SK-N-SH (cell line): ENCODE data around the gene ROBO1.

Experiments
- EZH2phosphoT487 ChIP-seq: fragments of 200-600 bp; sonication (generic); IDR thresholded peaks from 2 replicates; pipeline ENCODE4 v1.6.1; 2017; ENCODE audit warnings: low read depth, mixed run types, mild to moderate bottlenecking, antibody characterized with exemption, moderate library complexity, borderline replicate concordance
- RAD21 ChIP-seq: IDR thresholded peaks from 2 replicates; pipeline ENCODE4 v1.6.1; 2012; ENCODE audit warnings: mild to moderate bottlenecking, low read length
- SMC3 ChIP-seq: IDR thresholded peaks from 2 replicates; pipeline ENCODE4 v1.6.1; 2012; ENCODE audit warnings: low read depth, low read length, improper control_type of control experiment
- TEAD4 ChIP-seq: IDR thresholded peaks from 2 replicates; pipeline ENCODE4 v1.4.0; 2012; ENCODE audit warnings: mild to moderate bottlenecking, borderline replicate concordance; ENCODE audit not compliant: insufficient read depth
- TF ChIP-seq, protein P1 (sequence below): fragments of 200-600 bp; sonication (generic); IDR thresholded peaks from 2 replicates; pipeline ENCODE4 v1.6.1; 2017; ENCODE audit warnings: antibody characterized with exemption, mild to moderate bottlenecking, moderate library complexity
- TF ChIP-seq, protein P2 (sequence below): IDR thresholded peaks from 2 replicates; pipeline ENCODE4; 2012
- TF ChIP-seq, protein P3 (sequence below): IDR thresholded peaks from 2 replicates; pipeline ENCODE4 v1.4.0; 2012; ENCODE audit warnings: low read depth, borderline replicate concordance

DNA sequence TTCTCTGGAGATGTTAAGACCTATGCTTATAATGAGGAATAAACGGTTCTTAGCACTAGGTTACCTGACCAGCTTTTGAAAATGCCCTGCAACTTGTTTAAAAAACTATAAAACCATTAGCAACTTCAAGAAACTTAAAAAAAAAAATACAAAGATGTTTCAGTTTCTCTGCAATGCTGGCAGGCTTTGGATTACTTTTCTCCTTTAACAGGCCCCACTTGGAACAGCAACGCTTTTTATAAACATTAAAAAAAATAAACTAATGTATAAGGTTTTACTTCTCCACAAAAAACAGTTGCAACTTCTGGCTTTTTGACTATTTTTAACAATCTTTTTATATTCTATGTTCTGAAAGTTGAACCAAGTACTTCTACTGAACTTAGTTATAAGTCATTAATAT is 1006.7 kb downstream of the ROBO1 start:
- TF ChIP-seq, protein P1, sequence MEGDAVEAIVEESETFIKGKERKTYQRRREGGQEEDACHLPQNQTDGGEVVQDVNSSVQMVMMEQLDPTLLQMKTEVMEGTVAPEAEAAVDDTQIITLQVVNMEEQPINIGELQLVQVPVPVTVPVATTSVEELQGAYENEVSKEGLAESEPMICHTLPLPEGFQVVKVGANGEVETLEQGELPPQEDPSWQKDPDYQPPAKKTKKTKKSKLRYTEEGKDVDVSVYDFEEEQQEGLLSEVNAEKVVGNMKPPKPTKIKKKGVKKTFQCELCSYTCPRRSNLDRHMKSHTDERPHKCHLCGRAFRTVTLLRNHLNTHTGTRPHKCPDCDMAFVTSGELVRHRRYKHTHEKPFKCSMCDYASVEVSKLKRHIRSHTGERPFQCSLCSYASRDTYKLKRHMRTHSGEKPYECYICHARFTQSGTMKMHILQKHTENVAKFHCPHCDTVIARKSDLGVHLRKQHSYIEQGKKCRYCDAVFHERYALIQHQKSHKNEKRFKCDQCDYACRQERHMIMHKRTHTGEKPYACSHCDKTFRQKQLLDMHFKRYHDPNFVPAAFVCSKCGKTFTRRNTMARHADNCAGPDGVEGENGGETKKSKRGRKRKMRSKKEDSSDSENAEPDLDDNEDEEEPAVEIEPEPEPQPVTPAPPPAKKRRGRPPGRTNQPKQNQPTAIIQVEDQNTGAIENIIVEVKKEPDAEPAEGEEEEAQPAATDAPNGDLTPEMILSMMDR, result no peak
- TF ChIP-seq EZH2phosphoT487 (no peak), TEAD4 (no peak), SMC3 (no peak), RAD21 (no peak)
- TF ChIP-seq, protein P2, sequence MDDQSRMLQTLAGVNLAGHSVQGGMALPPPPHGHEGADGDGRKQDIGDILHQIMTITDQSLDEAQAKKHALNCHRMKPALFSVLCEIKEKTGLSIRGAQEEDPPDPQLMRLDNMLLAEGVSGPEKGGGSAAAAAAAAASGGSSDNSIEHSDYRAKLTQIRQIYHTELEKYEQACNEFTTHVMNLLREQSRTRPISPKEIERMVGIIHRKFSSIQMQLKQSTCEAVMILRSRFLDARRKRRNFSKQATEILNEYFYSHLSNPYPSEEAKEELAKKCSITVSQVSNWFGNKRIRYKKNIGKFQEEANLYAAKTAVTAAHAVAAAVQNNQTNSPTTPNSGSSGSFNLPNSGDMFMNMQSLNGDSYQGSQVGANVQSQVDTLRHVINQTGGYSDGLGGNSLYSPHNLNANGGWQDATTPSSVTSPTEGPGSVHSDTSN, result no peak
- TF ChIP-seq, protein P3, sequence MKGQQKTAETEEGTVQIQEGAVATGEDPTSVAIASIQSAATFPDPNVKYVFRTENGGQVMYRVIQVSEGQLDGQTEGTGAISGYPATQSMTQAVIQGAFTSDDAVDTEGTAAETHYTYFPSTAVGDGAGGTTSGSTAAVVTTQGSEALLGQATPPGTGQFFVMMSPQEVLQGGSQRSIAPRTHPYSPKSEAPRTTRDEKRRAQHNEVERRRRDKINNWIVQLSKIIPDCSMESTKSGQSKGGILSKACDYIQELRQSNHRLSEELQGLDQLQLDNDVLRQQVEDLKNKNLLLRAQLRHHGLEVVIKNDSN, result no peak
